HL-60 (cell line): ENCODE measurements around the gene BCL11A.

Experiments used
- CTCF ChIP-seq: IDR thresholded peaks from one replicate; pipeline ENCODE4 v1.5.1; 2011; ENCODE audit warnings: low read length, control low read depth, inconsistent platforms; ENCODE audit not compliant: insufficient read depth
- GABPA ChIP-seq: IDR thresholded peaks from 2 replicates; pipeline ENCODE4 v1.6.1; 2012; ENCODE audit warnings: low read depth
- POLR2AphosphoS5 ChIP-seq: IDR thresholded peaks from 2 replicates; pipeline ENCODE4 v1.6.1; 2012; ENCODE audit warnings: low read depth
- REST ChIP-seq: IDR thresholded peaks from 2 replicates; pipeline ENCODE4 v1.6.1; 2012; ENCODE audit warnings: low read depth; ENCODE audit not compliant: insufficient replicate concordance
- SPI1 ChIP-seq: IDR thresholded peaks from 2 replicates; pipeline ENCODE4 v1.6.1; 2012; ENCODE audit warnings: low read depth, mild to moderate bottlenecking, borderline replicate concordance

GRCh38 chr2:60512641-60513040 is 40.8 kb downstream of the BCL11A start:
- TF ChIP-seq CTCF (no peak), POLR2AphosphoS5 (no peak), GABPA (no peak), REST (no peak), SPI1 (no peak)
